Neural cell (in vitro differentiated cells): ENCODE measurements around the gene SULT1C3. TPM values are rescaled to one million over a fixed set of nuclear protein-coding genes. Genes with fewer than 3 reads are reported as not detected.

ENCODE experiments used
- H2AFZ ChIP-seq: fragments of 200-600, 300-800 bp; sonication (generic), shearing (Covaris generic); 2 replicates; pipeline ENCODE4 v1.6.0; 2014; ENCODE audit warnings: low read depth, mild to moderate bottlenecking, antibody characterized with exemption, low read length, moderate library complexity
- H3F3A ChIP-seq: fragments of 200-600 bp; shearing (Covaris generic); 2 replicates; pipeline ENCODE4 v1.6.1; 2016; ENCODE audit warnings: mild to moderate bottlenecking, moderate library complexity, mixed read lengths, antibody characterized with exemption, low read length; ENCODE audit not compliant: insufficient read depth, poor library complexity, severe bottlenecking
- H3K27ac ChIP-seq: fragments of 200-600, 300-800 bp; sonication (generic), shearing (Covaris generic); 2 replicates; pipeline ENCODE4 v1.5.1; 2014; ENCODE audit warnings: mild to moderate bottlenecking, low read length, moderate library complexity
- H3K27me3 ChIP-seq: fragments of 300-800, 200-600 bp; sonication (generic), shearing (Covaris generic); 2 replicates; pipeline ENCODE4 v1.6.0; 2014; ENCODE audit warnings: mild to moderate bottlenecking, low read depth, low read length, moderate library complexity; ENCODE audit not compliant: insufficient read depth
- H3K36me3 ChIP-seq: fragments of 300-800, 200-600 bp; sonication (generic), shearing (Covaris generic); 2 replicates; pipeline ENCODE4 v1.5.1; 2014; ENCODE audit warnings: mild to moderate bottlenecking, antibody characterized with exemption, low read length, moderate library complexity; ENCODE audit not compliant: insufficient read depth
- H3K4me2 ChIP-seq: fragments of 300-800, 200-600 bp; sonication (generic), shearing (Covaris generic); 2 replicates; pipeline ENCODE4 v1.6.0; 2014; ENCODE audit warnings: mild to moderate bottlenecking, low read length
- H3K4me3 ChIP-seq: fragments of 300-800, 200-600 bp; sonication (generic), shearing (Covaris generic); 2 replicates; pipeline ENCODE4 v1.5.1; 2014; ENCODE audit warnings: mild to moderate bottlenecking, low read length, moderate library complexity
- H3K79me2 ChIP-seq: fragments of 200-600 bp; shearing (Covaris generic); replicated peaks from 2 replicates; pipeline ENCODE4 v1.6.0; 2014; ENCODE audit warnings: mild to moderate bottlenecking, low read length, moderate library complexity; ENCODE audit not compliant: insufficient read depth
- H3K9ac ChIP-seq: fragments of 300-800, 200-600 bp; sonication (generic), shearing (Covaris generic); 2 replicates; pipeline ENCODE4 v1.6.1; 2016; ENCODE audit warnings: mild to moderate bottlenecking, low read length, mixed read lengths
- H3K9me2 ChIP-seq: fragments of 200-600 bp; shearing (Covaris generic); 2 replicates; pipeline ENCODE4 v1.6.1; 2016; ENCODE audit warnings: mild to moderate bottlenecking, low read length, mixed read lengths; ENCODE audit not compliant: insufficient read depth
- H3K9me3 ChIP-seq: fragments of 200-600, 300-800 bp; sonication (generic), shearing (Covaris generic); 2 replicates; pipeline ENCODE4 v1.6.1; 2016; ENCODE audit warnings: mild to moderate bottlenecking, mixed run types, low read length, moderate library complexity, mixed read lengths
- H4K20me1 ChIP-seq: fragments of 200-600 bp; shearing (Covaris generic); 2 replicates; pipeline ENCODE4 v1.6.1; 2016; ENCODE audit warnings: mild to moderate bottlenecking, mixed run types; ENCODE audit not compliant: insufficient read depth
- EP300 ChIP-seq: fragments of 450-650 bp; conservative IDR thresholded peaks from 2 replicates; pipeline ENCODE4 v1.6.1; 2014; ENCODE audit warnings: antibody characterized with exemption, mild to moderate bottlenecking, moderate library complexity; ENCODE audit not compliant: poor library complexity, severe bottlenecking
- EZH2 ChIP-seq: fragments of 200-600, 300-800 bp; shearing (Covaris generic), sonication (generic); IDR thresholded peaks from 2 replicates; pipeline ENCODE4 v1.6.1; 2014; ENCODE audit warnings: antibody characterized with exemption, low read length, borderline replicate concordance, mild to moderate bottlenecking; ENCODE audit not compliant: insufficient read depth, poor library complexity, severe bottlenecking
- MXI1 ChIP-seq: fragments of 450-650 bp; conservative IDR thresholded peaks from 2 replicates; pipeline ENCODE4 v1.6.1; 2014; ENCODE audit warnings: antibody characterized with exemption, mild to moderate bottlenecking; ENCODE audit not compliant: poor library complexity, severe bottlenecking
- POLR2AphosphoS5 ChIP-seq: IDR thresholded peaks from 2 replicates; pipeline ENCODE4 v1.6.1; 2012
- RAD21 ChIP-seq: fragments of 450-650 bp; conservative IDR thresholded peaks from 2 replicates; pipeline ENCODE4 v1.6.1; 2014; ENCODE audit warnings: antibody characterized with exemption, mild to moderate bottlenecking, moderate library complexity
- SMC3 ChIP-seq: fragments of 450-650 bp; conservative IDR thresholded peaks from 2 replicates; pipeline ENCODE4 v1.6.1; 2014; ENCODE audit warnings: antibody characterized with exemption, mild to moderate bottlenecking, moderate library complexity; ENCODE audit not compliant: poor library complexity
- TAF1 ChIP-seq: IDR thresholded peaks from 2 replicates; pipeline ENCODE4 v1.6.1; 2012; ENCODE audit warnings: low read depth
- polyA plus RNA-seq: library from polyadenylated mRNA; depleted of rRNA; stranded (reverse); fragments of >200 nt; gene quantifications from 2 replicates; pipeline ENCODE4 v1.2.3, GENCODE V29; 2014
- TF ChIP-seq, protein P1 (sequence below): fragments of 450-650 bp; IDR thresholded peaks from 2 replicates; pipeline ENCODE4 v1.5.1; 2014; ENCODE audit warnings: antibody characterized with exemption, mild to moderate bottlenecking, moderate library complexity; ENCODE audit not compliant: poor library complexity, severe bottlenecking
- TF ChIP-seq, protein P2 (sequence below): IDR thresholded peaks from 2 replicates; pipeline ENCODE4 v1.6.1; 2012; ENCODE audit warnings: borderline replicate concordance

SULT1C3 gene
- polyA plus RNA-seq, 1 donor from 2014 or later, result not detected

DNA sequence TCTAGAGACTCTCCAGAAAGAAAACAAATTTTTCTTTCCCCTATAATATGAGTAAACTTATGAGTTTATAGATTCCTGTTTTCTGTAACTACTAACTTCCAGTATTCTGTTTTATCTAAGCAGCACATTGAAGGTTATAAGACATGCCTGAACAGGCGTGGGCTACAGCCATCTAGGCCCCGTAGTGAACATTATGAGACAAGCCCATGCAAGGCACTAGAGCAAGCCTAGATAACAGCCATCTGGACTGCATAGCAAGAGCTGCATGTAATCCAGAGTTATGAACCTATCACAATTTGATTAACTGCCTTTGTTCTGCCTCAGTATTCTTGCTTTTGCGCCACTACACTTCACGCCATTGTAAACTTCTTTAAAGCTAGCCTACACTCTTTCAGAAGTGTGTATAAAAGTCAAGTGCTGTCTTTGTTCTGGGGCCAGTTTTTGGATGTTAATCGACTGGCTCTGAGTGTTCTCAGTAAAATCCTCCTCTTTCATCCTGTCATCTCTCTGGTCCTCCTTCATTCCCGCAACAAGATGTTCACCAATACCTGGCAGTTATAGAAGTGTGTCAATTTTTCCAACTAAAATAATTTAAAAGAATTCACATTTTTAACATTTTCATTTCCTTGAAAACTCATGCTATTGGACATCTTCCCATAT, 3.0 kb upstream of the SULT1C3 start:
- H4K20me1 ChIP-seq, result no peaks in the 10 kb centered on the region
- no peaks in the 10 kb centered on the region for H3K36me3 ChIP-seq
- H2AFZ ChIP-seq, result no peak overlapping the region
- no peaks in the 10 kb centered on the region for H3K9me2 ChIP-seq
- H3K9me3 ChIP-seq, result no peaks in the 10 kb centered on the region
- no peak overlapping the region for H3K9ac ChIP-seq
- H3F3A ChIP-seq, result no peaks in the 10 kb centered on the region
- no peak overlapping the region for H3K4me2 ChIP-seq
- TF ChIP-seq EZH2, result no peak
- no peak for TF ChIP-seq EP300
- TF ChIP-seq, protein P1, sequence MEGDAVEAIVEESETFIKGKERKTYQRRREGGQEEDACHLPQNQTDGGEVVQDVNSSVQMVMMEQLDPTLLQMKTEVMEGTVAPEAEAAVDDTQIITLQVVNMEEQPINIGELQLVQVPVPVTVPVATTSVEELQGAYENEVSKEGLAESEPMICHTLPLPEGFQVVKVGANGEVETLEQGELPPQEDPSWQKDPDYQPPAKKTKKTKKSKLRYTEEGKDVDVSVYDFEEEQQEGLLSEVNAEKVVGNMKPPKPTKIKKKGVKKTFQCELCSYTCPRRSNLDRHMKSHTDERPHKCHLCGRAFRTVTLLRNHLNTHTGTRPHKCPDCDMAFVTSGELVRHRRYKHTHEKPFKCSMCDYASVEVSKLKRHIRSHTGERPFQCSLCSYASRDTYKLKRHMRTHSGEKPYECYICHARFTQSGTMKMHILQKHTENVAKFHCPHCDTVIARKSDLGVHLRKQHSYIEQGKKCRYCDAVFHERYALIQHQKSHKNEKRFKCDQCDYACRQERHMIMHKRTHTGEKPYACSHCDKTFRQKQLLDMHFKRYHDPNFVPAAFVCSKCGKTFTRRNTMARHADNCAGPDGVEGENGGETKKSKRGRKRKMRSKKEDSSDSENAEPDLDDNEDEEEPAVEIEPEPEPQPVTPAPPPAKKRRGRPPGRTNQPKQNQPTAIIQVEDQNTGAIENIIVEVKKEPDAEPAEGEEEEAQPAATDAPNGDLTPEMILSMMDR, result no peak
- TF ChIP-seq TAF1, result no peak
- no peak for TF ChIP-seq POLR2AphosphoS5
- TF ChIP-seq MXI1, result no peak
- TF ChIP-seq SMC3, result no peak
- no peak for TF ChIP-seq RAD21
- TF ChIP-seq, protein P2, sequence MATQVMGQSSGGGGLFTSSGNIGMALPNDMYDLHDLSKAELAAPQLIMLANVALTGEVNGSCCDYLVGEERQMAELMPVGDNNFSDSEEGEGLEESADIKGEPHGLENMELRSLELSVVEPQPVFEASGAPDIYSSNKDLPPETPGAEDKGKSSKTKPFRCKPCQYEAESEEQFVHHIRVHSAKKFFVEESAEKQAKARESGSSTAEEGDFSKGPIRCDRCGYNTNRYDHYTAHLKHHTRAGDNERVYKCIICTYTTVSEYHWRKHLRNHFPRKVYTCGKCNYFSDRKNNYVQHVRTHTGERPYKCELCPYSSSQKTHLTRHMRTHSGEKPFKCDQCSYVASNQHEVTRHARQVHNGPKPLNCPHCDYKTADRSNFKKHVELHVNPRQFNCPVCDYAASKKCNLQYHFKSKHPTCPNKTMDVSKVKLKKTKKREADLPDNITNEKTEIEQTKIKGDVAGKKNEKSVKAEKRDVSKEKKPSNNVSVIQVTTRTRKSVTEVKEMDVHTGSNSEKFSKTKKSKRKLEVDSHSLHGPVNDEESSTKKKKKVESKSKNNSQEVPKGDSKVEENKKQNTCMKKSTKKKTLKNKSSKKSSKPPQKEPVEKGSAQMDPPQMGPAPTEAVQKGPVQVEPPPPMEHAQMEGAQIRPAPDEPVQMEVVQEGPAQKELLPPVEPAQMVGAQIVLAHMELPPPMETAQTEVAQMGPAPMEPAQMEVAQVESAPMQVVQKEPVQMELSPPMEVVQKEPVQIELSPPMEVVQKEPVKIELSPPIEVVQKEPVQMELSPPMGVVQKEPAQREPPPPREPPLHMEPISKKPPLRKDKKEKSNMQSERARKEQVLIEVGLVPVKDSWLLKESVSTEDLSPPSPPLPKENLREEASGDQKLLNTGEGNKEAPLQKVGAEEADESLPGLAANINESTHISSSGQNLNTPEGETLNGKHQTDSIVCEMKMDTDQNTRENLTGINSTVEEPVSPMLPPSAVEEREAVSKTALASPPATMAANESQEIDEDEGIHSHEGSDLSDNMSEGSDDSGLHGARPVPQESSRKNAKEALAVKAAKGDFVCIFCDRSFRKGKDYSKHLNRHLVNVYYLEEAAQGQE, result no peak
- H3K27me3 ChIP-seq, result no peaks in the 10 kb centered on the region
- no peak overlapping the region for H3K27ac ChIP-seq
- no peaks in the 10 kb centered on the region for H3K79me2 ChIP-seq
- no peak overlapping the region for H3K4me3 ChIP-seq

DNA sequence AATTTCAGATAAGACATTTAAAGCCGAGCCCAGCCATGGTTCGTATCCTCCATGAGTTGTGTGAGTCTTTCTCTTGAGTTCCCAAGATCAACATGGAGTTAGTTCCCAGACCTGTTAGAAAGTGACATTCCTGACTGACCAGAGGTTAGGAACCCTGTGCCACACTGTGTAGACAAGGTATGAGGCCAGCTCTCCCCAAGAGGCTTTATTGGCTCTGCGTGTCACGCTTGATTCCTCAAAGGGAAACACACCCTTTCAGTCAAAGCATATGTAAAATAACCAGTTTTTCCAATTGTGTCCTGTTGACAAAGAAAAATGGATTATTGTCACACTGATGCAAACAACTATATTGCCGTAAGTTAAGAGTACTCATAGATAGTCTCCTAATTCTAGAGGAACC, 1.2 kb downstream of the SULT1C3 start:
- Histone ChIP-seq H3K9me2 (no peaks in the 10 kb centered on the region), H3K79me2 (no peaks in the 10 kb centered on the region)
- TF ChIP-seq SMC3 (no peak), RAD21 (no peak)
- TF ChIP-seq, protein P1, result no peak

More for the DNA sequence above, 1.2 kb downstream of the SULT1C3 start:
- no peaks in the 10 kb centered on the region for H3F3A ChIP-seq
- H3K9ac ChIP-seq, result no peak overlapping the region
- no peak overlapping the region for H3K27ac ChIP-seq
- no peak overlapping the region for H3K4me3 ChIP-seq
- H2AFZ ChIP-seq, result no peak overlapping the region
- no peaks in the 10 kb centered on the region for H3K36me3 ChIP-seq
- H3K9me3 ChIP-seq, result no peaks in the 10 kb centered on the region
- no peaks in the 10 kb centered on the region for H4K20me1 ChIP-seq
- H3K4me2 ChIP-seq, result no peak overlapping the region
- no peaks in the 10 kb centered on the region for H3K27me3 ChIP-seq
